PC-3 (cell line): ENCODE measurements around the gene SCAPER. TPM values are rescaled to one million over a fixed set of nuclear protein-coding genes. Genes with fewer than 3 reads are reported as not detected.

Experiments used
- ATAC-seq: fragments of 200-7000 bp; cut with Tn5 transposase; 2 replicates; pipeline ENCODE4 v1.9.1; 2020; ENCODE audit warnings: mild to moderate bottlenecking, moderate library complexity
- BruUV-seq: library from RNA; stranded (reverse); fragments of 400-500 nt; replicated peaks from 2 replicates; lab custom pipeline; 2021; lab: Mats Ljungman, UMichigan
- CTCF ChIA-PET: fragments of 300-600 bp; sonication (Branson Sonifier 250); formaldehyde crosslinking; loops from one replicate; lab custom pipeline; 2022; ENCODE audit warnings: antibody characterized with exemption; lab: Charles Lee
- POLR2A ChIA-PET: fragments of 300-600 bp; sonication (Branson Sonifier 250); formaldehyde crosslinking; loops from one replicate; lab custom pipeline; 2022; ENCODE audit warnings: antibody characterized with exemption; ENCODE audit not compliant: unreplicated experiment; lab: Charles Lee
- DNase-seq: peaks from one replicate; pipeline ENCODE4 v3.0.0-alpha.2; 2015
- H2AFZ ChIP-seq: fragments of 300-600 bp; sonication (generic); 2 replicates; pipeline ENCODE4 v1.6.0; 2016; ENCODE audit warnings: antibody characterized with exemption, low read length
- H3F3A ChIP-seq: fragments of 300-600 bp; sonication (generic); one replicate; pipeline ENCODE4 v1.6.0; 2017; ENCODE audit warnings: antibody characterized with exemption, low read length, control low read depth, mild to moderate bottlenecking; ENCODE audit not compliant: unreplicated experiment
- H3K27ac ChIP-seq: fragments of 300-600 bp; sonication (generic); 2 replicates; pipeline ENCODE4 v1.5.1; 2016; ENCODE audit warnings: mild to moderate bottlenecking, low read length
- H3K27me3 ChIP-seq: fragments of 300-600 bp; sonication (generic); 2 replicates; pipeline ENCODE4 v1.6.1; 2016; ENCODE audit warnings: low read length, mixed read lengths
- H3K36me3 ChIP-seq: fragments of 300-600 bp; sonication (generic); 2 replicates; pipeline ENCODE4 v1.6.1; 2016; ENCODE audit warnings: low read depth, mixed run types, low read length, mixed read lengths
- H3K4me1 ChIP-seq: fragments of 300-600 bp; sonication (generic); 2 replicates; pipeline ENCODE4 v1.5.1; 2016; ENCODE audit warnings: low read length; ENCODE audit not compliant: insufficient read depth
- H3K4me2 ChIP-seq: fragments of 300-600 bp; sonication (generic); 2 replicates; pipeline ENCODE4 v1.6.0; 2016; ENCODE audit warnings: low read length
- H3K4me3 ChIP-seq: fragments of 300-600 bp; sonication (generic); 2 replicates; pipeline ENCODE4 v1.5.1; 2016; ENCODE audit warnings: mild to moderate bottlenecking, low read length, mixed read lengths
- H3K79me2 ChIP-seq: fragments of 300-600 bp; sonication (generic); 2 replicates; pipeline ENCODE4 v1.6.1; 2017; ENCODE audit warnings: low read length, mixed read lengths
- H3K9ac ChIP-seq: fragments of 300-600 bp; sonication (generic); 2 replicates; pipeline ENCODE4 v1.6.0; 2016; ENCODE audit warnings: mild to moderate bottlenecking, low read length
- H3K9me2 ChIP-seq: fragments of 300-600 bp; sonication (generic); replicated peaks from 2 replicates; pipeline ENCODE4 v1.6.1; 2016; ENCODE audit warnings: mixed run types, low read length, mixed read lengths
- H3K9me3 ChIP-seq: fragments of 300-600 bp; sonication (generic); 2 replicates; pipeline ENCODE4 v1.6.1; 2016; ENCODE audit warnings: low read length, mixed read lengths
- H4K20me1 ChIP-seq: fragments of 300-600 bp; sonication (generic); 2 replicates; pipeline ENCODE4 v1.6.1; 2016; ENCODE audit warnings: low read length, mixed read lengths
- CTCF ChIP-seq: fragments of 300-600 bp; sonication (generic); conservative IDR thresholded peaks from 2 replicates; pipeline ENCODE4 v1.5.1; 2017; ENCODE audit warnings: antibody characterized with exemption, low read depth, mild to moderate bottlenecking, low read length
- EZH2 ChIP-seq: fragments of 300-600 bp; sonication (generic); IDR thresholded peaks from one replicate; pipeline ENCODE4 v1.6.1; 2017; ENCODE audit warnings: antibody characterized with exemption, mild to moderate bottlenecking, low read length; ENCODE audit not compliant: unreplicated experiment
- EZH2phosphoT487 ChIP-seq: fragments of 300-600 bp; sonication (generic); IDR thresholded peaks from 2 replicates; pipeline ENCODE4 v1.6.1; 2018; ENCODE audit warnings: mild to moderate bottlenecking, antibody characterized with exemption, low read length, borderline replicate concordance
- intact Hi-C: fragments of 100-400 bp; cut with micrococcal nuclease; formaldehyde crosslinking; loops from 2 replicates; pipeline ENCODE4 v1.9.0; 2023
- total RNA-seq: library from RNA; depleted of rRNA; stranded (reverse); fragments of >200 nt; gene quantifications from 2 replicates; pipeline ENCODE4 v1.2.3, GENCODE V29; 2014

Gene SCAPER
- total RNA-seq, 1 experiment from 2014 or later = 6.0 TPM

- Histone ChIP-seq H3K9me2 (no peaks in the 10 kb centered on the region), H3K9me3 (no peaks in the 10 kb centered on the region), H3K4me3 (no peak overlapping the region), H3K4me1 (no peaks in the 10 kb centered on the region), H3K79me2 (no peaks in the 10 kb centered on the region), H4K20me1 (no peaks in the 10 kb centered on the region), H2AFZ (no peak overlapping the region), H3K9ac (no peak overlapping the region), H3K36me3 (no peaks in the 10 kb centered on the region), H3K4me2 (no peak overlapping the region), H3K27me3 (no peaks in the 10 kb centered on the region), H3F3A (no peaks in the 10 kb centered on the region), H3K27ac (no peak overlapping the region)
- ChIA-PET CTCF (no interaction called here), POLR2A (no interaction called here)
- ATAC-seq (no peak), DNase-seq (no peak)
- BruUV-seq = no TSS peak
- intact Hi-C loops = no loop called here
- TF ChIP-seq EZH2phosphoT487 = no peak
These were observed 222.3 kb downstream of the SCAPER start for GRCh38 chr15:76682833-76683232.

GRCh38 chr15:76682259-76682658 is 222.9 kb downstream of the SCAPER start:
- Histone ChIP-seq H3K36me3 (no peaks in the 10 kb centered on the region), H4K20me1 (no peaks in the 10 kb centered on the region), H3K4me2 (no peak overlapping the region), H2AFZ (no peak overlapping the region), H3F3A (no peaks in the 10 kb centered on the region), H3K27me3 (no peaks in the 10 kb centered on the region), H3K4me3 (no peak overlapping the region), H3K9me3 (no peaks in the 10 kb centered on the region), H3K4me1 (no peaks in the 10 kb centered on the region), H3K9me2 (no peaks in the 10 kb centered on the region), H3K27ac (no peak overlapping the region), H3K79me2 (no peaks in the 10 kb centered on the region), H3K9ac (no peak overlapping the region)
- ATAC-seq (no peak), DNase-seq (no peak)
- intact Hi-C loops = no loop called here
- ChIA-PET CTCF (no interaction called here), POLR2A (no interaction called here)
- TF ChIP-seq CTCF = no peak
- TF ChIP-seq EZH2 = no peak
- no peak for TF ChIP-seq EZH2phosphoT487
- BruUV-seq = no TSS peak

GRCh38 chr15:76678766-76679165 is 226.4 kb downstream of the SCAPER start:
- H3K9me2 ChIP-seq = no peaks in the 10 kb centered on the region
- DNase-seq (no peak), ATAC-seq (no peak)
- TF ChIP-seq CTCF (no peak), EZH2phosphoT487 (no peak), EZH2 (no peak)
- no peaks in the 10 kb centered on the region for H3K79me2 ChIP-seq
- H3K4me2 ChIP-seq = no peak overlapping the region
- intact Hi-C loops = no loop called here
- CTCF ChIA-PET = no interaction called here
- H3K27ac ChIP-seq = no peak overlapping the region
- H3K4me1 ChIP-seq = no peaks in the 10 kb centered on the region
- H2AFZ ChIP-seq = no peak overlapping the region
- H3K36me3 ChIP-seq = no peaks in the 10 kb centered on the region
- H3K9me3 ChIP-seq = no peaks in the 10 kb centered on the region
- no peaks in the 10 kb centered on the region for H3K27me3 ChIP-seq
- H3K4me3 ChIP-seq = no peak overlapping the region
- H3F3A ChIP-seq = no peaks in the 10 kb centered on the region
- no TSS peak for BruUV-seq
- no peak overlapping the region for H3K9ac ChIP-seq
- POLR2A ChIA-PET = no interaction called here
- H4K20me1 ChIP-seq = no peaks in the 10 kb centered on the region
